SIG-M5 treated with dmso at 0.1 percent for 504 hours (cell line): Measurements from ENCODE around the gene CEACAM21.

Experiments
- DNase-seq: peaks from one replicate; lab custom pipeline; 2025; ENCODE audit not compliant: unreplicated experiment; lab: John Stamatoyannopoulos, UW

Gene CEACAM21

DNA sequence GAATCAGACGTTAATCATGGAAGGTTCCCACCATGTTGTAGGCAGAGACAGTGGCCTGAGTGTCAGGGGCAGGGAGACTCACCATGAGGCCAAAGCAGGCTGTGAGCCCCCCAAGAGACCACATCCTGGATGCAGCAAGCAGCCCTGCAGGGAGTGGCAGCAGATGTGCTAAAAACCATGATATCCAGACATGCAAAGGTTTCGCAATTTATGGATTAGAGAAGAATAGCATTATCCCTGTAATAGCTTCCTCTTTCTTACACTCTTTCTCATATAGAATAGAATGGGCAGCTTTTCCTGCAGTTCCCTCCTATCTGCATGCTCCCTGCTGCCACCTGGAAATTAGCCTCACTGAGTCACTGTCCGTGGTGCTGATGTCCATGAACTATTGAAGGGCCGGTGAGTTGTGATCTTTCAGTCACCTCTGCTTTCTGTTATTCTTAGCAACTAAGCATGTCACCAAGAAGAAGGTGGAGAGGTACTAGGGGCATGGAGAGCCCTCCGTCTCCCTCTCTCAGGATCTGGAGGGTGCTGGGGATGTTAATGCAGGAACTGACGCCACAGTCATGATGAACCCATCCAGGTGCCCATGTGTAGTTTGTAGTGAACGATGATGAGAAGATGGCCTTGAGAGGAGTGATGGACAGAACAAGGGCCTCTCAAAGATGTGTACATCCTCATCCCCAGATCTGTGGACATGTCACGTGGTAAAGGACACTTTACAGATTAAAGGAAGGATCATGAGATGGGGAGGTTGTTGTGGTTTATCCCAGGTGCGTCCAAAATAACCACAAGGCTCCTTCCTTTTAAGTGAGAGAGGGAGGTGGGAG, 41.0 kb downstream of the CEACAM21 start:
- peak; percentile 64 for DNase-seq

DNA sequence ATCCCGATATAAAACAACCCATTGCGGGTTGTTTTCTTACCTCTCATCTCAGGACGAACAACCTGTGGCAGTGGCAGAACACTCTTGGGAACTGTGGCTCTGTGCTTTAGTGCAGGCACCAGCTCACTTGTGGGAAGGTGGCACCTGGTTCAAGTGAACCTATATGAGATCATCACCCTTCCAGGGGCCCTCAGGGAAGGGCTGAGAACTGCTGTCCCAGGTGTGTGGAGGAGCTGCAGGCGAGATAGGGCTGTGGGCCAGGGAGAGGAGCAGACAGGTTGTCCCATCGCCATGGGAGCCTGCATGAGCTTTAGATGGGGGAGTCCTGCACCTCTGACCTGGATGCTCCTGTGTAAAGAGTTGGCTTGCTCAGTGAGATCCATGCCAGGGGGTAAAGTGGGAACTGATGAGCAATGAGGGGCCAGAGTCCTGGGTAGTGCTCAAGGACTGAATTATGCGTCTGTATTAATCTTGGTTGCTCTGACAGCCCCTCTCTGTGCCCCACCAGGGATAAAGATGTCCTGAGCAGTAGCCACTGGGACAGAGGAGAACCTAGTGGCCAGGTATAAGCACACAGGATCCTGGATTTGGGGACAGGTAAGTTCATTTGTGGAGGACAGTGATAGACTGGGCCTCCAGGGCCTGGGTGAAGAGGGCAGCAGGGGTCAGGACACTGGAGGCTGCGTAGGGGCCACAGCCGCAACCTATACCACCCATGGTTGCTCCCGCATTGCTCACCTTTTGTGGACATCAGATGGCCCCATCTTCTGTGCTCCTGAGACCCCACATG, 42.2 kb downstream of the CEACAM21 start:
- DNase-seq: no peak

DNA sequence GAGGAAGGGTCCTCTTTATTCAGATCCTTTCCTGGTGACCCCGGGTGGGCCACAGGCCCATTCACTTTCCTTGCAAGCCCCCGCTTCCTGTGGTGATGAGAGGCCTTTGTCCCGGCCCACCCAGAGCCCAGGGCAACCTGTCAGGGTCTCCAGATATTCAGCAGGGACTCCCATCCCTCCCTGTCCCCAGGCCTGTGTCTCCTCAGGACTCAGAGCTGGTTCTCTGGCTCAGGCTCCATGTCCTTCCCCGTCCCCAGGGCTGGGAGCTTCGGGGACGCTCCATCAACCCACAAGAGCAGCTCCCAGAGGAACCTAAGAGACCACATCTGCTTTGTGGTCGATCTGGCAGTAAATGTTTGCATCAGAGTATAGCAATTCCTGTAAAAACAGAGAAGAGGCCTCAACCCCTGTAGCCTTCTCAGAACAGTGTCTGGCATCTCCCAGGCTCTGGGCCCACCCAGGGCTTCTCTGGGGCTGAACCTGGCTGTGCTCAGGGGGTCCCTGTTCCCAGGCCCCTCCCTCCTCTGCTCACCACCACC, 43.1 kb downstream of the CEACAM21 start:
- peak; percentile 68 for DNase-seq

DNA sequence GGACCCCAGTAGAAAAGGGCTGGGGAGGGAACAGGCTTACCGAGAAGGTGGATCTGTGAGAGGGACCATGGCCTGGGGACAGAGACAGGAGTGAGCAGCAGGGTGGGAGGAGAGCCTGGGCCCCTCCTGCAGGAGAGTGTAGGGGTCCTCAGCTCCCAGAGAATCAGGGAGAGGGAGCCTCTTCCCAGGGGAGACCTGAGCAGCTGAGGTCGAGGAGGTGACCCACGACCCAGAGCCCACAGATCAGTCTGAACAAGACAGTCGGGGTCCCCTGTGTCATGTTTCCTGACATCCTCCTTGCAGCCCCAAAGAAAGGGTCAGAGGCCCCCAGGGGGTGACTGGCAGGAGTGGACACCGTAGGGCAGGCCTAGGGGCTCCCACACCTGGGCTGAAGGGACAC, 44.2 kb downstream of the CEACAM21 start:
- DNase-seq: no peak

DNA sequence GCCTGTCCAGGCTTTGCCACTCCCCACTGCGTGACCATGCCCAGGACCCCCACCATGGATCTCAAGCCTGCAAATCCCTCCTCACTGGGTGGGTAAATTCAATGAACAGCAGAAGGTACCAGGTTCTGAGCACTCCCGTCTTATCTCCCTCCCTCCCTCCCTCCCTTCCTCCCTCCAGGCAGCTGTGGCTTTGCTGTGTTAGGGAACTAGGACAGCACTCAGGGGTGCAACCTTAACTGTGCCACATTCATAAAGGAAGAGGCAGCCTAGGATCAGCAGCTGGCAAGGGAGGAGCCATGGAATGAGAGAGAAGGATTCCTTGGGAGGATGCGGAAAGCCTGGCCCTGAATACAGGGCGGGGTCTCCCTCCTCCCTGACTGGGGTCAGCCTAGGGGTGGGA, 45.3 kb downstream of the CEACAM21 start:
- peak; percentile 8 for DNase-seq

DNA sequence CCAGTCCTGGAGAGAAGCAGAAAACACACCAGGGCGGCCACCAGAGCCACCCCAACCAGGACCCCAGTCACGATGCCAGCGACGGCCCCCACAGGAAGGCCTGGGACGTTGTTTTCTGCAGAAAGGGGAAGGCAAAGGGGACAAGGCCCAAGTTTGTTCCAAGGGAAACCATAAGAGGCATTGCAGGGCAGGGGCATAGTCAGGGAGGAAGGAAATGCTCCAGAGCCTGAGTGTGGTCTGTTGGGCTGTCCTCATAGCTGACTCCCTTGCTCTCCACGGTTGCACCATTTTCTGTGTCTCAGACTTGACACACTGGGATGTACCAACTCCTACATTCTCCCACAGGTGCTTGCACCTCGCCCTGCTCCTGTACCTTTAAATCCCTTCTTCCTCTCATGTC, 45.7 kb downstream of the CEACAM21 start:
- DNase-seq: peak; percentile 77

DNA sequence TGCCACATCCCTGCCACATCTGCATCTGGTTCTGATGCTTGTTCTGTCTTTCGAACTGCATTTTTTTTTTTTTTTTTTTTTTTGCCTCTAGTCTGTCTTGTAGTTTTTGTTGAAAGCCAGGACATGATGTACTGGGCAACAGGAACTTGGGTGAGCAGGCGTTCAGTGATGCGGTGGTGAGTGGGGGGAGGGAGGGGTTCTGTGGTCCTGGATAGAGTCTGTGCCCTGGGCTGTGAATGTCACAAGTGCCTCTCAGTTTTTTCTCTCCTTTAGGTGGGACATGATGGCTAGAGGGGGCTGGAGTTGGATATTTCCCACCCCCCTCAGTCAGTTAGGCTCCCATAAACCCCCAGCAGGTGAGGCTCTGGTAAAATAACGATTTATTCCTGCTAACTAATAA, 47.4 kb downstream of the CEACAM21 start:
- no peak for DNase-seq

DNA sequence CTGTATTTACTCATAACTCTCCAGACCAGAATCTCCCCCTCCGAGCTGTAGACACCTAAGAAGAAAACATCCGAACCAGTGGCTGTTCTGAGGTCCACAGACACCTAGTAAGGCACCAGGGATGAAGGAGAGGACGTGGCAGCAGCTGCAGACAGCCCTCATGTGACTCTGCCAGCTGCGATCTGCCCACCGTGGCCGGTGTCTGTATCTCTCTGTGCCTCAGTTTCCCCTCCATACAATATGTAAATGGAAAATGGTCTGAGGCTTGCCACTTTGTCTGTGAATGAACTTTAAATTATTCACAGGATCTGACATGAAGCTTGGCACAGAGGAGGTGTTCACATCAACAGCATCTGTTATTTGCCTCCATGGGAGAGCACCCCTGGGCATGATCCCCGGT, 48.5 kb downstream of the CEACAM21 start:
- DNase-seq: no peak

DNA sequence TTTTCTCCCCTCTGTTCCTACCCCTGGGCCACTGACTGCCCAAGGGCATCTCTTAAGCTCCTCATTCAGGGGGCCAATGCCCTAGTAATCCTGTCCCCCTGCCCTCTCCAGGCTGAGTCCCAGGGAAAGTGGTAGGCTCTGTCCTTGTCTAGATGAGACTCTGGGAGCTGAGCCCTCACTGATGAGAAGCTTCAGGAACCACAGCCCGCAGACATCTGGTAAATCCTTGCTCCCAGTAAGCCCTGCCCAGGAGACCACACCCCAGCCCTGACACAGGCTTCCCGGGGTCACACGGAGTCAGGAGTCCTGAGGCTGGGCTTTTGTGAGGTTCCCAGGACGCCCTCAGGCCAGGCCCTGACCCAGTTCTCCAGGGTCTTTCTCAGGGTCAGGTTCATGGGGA, 49.0 kb downstream of the CEACAM21 start:
- no peak for DNase-seq

DNA sequence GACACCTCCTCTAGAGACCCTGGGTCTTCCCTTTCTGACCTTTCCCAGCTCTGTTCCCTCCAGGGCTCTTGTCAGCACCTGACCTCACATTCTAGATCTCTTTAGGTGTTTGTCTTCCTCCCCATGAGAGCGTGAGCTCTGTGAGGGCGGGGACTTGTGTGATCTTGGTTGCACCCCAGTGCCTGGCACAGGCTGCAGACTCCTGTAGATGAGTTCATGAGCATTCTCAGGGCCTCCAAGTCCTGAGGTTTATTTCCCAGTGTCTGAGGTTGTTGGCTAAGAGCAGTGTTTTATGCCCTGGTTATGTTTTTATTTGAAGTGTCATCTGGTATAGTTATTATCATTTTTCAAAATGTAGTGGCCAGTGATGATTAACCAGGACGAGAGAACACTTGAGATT, 50.3 kb downstream of the CEACAM21 start:
- no peak for DNase-seq

DNA sequence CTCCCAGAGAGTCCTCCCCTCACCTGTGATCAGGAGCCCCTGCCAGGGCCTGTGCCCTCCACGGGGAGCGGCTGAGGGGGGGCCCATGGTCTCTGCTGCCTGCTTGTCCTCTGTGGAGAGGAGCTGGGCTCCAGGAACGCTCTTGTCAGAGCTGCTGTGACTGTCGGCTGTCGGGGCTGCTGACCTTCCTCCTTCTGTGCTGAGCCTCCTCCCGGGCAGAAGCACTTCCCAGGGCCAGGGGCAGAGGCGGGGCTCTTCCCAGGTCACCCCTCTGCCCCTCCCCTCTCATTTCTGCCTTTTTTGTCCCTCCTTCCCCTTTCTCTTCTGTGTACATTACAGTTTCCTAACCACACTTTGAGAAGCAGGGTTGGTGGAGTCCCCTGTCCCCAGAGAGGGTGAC, 50.9 kb downstream of the CEACAM21 start, which contains the start of gene CEACAM4:
Gene CEACAM4, minus strand, starts transcription at position 198 of the 400 bp plus-strand sequence. Its CDS starts 111 bp downstream, at position 87.
- peak; percentile 81 for DNase-seq

DNA sequence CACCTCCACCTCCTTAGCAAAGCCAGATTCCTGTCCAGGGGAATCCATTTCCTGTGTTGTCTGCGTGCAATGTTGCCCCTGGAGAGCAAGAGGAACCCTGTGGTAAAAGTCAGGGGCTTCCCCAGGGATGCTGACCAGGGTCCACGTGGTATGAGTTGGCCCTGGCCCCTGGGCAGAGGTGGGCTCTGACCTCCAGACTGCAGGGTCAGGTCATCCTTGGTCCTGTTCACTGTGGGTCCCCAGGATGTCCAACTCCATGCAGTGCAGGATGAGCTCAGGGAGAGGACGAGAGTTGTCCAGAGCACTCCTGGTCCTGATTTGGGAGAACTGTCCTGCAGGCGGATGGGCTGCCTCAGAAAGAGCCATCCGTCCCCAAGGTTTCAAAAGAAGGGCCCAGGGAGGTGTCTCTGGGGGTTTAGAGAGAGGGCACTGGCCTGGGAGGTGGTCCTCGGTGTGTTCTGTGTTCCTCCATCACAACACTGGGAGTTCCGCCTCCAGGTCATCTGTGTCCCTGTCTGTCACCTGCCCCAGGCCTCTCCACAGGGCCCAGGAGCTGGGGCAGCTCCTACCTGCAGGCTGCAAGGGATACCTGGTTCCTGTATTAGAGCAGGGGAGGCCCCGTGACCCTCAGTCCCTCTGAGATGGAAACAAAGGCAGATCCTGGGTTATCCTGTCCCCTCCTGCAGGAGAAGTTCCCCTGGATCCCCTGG, 52.2 kb downstream of the CEACAM21 start:
- no peak for DNase-seq
